ENCODE data around the gene VWA5B1.

VWA5B1 gene

DNA sequence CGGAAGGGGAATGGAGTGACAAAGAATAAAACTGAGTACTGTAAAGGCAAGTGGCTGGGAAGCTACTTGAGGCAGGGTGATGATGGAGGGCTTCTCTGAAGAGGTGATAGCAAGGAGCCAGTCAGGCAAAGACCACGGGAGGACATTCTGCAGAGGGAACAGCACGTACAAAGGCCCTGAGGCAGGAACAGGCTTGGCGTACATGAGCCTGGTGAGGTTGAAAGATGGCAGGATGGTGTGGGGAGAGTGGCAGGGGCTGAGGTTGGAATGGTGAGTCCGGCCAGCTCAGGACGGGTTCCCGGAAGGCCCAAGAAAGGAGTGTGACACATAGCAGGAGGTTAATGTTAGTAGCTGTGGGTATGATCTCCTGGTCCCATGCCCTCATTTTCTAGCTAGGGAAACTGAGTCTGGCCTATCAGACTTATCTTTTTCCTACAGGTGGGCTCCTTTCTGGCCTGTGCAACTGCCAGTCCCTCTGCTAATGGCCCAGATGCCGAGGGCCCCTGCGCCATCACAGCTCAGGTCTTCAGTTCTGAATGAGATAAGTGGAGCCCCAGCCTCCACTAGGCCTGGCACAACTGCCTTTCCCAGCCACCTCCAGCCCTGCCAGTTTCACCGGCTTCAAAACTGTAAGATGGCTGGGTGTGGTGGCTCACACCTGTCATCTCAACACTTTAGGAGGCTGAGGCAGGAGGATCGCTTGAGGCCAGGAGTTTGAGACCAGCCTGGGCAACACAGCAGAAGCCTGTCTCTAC, 87.0 kb downstream of the VWA5B1 start:
- no peak for DNase-seq (ENCODE audit: low spot score)
- in situ Hi-C loops (cut with MboI; ENCODE audit: low pct_unique_long_range_greater_than_20kb, low sequenced_read_pairs, unreplicated experiment) = no loop called here
- TF ChIP-seq, protein P1, sequence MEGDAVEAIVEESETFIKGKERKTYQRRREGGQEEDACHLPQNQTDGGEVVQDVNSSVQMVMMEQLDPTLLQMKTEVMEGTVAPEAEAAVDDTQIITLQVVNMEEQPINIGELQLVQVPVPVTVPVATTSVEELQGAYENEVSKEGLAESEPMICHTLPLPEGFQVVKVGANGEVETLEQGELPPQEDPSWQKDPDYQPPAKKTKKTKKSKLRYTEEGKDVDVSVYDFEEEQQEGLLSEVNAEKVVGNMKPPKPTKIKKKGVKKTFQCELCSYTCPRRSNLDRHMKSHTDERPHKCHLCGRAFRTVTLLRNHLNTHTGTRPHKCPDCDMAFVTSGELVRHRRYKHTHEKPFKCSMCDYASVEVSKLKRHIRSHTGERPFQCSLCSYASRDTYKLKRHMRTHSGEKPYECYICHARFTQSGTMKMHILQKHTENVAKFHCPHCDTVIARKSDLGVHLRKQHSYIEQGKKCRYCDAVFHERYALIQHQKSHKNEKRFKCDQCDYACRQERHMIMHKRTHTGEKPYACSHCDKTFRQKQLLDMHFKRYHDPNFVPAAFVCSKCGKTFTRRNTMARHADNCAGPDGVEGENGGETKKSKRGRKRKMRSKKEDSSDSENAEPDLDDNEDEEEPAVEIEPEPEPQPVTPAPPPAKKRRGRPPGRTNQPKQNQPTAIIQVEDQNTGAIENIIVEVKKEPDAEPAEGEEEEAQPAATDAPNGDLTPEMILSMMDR (IDR thresholded peaks at IDR 0.05; ENCODE audit: extremely low read depth, insufficient read depth, missing control alignments) = no peak

DNA sequence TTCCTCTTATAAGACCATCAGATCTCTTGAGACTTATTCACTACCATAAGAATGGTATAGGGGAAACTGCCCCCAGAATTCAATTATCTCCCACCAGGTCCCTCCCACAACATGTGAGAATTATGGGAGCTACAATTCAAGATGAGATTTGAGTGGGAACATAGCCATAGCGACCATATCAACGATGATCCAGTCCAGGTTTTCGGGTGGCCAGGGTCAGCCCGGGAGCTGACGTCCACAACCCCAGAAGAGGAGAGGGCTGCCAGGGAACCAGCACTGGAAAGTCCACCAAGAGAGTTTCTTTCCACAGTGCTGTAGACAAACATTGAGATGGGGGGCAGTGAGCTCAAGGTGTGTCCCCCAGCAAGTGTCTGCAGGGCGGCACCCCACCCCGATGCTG, 88.4 kb downstream of the VWA5B1 start:
- DNase-seq (ENCODE audit: low spot score) = no peak
- TF ChIP-seq, protein P1 (IDR thresholded peaks at IDR 0.05; ENCODE audit: extremely low read depth, insufficient read depth, missing control alignments) = no peak
- in situ Hi-C loops (cut with MboI; ENCODE audit: low pct_unique_long_range_greater_than_20kb, low sequenced_read_pairs, unreplicated experiment) = no loop called here

DNA sequence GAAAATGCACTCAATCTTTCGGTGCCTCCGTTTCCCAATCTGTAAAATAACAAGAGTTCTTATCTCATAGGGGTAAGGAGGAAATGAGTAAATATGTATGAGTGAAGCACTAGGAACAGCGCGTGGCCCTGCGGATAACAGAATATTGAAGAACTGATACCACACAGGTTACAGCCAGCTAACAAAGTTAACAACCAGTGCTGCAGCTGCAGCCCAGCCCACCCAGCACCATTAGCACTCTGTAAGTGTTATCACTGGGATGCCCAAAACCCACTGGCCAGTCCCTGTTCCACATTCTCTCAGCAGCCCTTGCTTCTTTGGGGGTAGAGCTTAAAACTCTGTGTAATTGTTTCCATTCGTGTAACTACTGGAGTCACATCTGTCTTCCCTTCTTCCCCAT, 89.5 kb downstream of the VWA5B1 start:
- TF ChIP-seq, protein P1 (IDR thresholded peaks at IDR 0.05; ENCODE audit: extremely low read depth, insufficient read depth, missing control alignments) = no peak
- in situ Hi-C loops (cut with MboI; ENCODE audit: low pct_unique_long_range_greater_than_20kb, low sequenced_read_pairs, unreplicated experiment) = no loop called here
- DNase-seq (ENCODE audit: low spot score) = no peak

DNA sequence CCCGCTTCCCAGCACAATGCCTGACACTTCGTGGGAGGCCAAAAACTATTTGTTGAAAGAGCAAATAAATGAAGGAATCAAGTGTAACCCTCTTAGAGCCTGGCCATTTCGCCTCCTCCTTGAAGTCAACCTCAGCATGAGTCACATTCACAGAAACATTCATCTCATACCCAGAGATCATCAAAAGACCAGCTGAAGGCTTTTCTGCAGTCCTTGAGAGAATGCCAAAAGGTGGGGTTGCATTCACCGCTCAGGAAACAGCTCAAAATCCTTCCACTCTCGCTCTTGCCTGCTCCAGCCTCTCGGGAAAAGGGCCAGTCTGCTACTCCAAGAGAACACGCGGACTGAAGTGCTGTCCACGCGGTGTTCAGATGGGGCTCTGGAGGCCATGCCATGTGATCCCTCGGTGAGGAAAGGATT, 90.0 kb downstream of the VWA5B1 start:
- TF ChIP-seq, protein P1 (IDR thresholded peaks at IDR 0.05; ENCODE audit: extremely low read depth, insufficient read depth, missing control alignments) = no peak
- in situ Hi-C loops (cut with MboI; ENCODE audit: low pct_unique_long_range_greater_than_20kb, low sequenced_read_pairs, unreplicated experiment) = no loop called here

DNA sequence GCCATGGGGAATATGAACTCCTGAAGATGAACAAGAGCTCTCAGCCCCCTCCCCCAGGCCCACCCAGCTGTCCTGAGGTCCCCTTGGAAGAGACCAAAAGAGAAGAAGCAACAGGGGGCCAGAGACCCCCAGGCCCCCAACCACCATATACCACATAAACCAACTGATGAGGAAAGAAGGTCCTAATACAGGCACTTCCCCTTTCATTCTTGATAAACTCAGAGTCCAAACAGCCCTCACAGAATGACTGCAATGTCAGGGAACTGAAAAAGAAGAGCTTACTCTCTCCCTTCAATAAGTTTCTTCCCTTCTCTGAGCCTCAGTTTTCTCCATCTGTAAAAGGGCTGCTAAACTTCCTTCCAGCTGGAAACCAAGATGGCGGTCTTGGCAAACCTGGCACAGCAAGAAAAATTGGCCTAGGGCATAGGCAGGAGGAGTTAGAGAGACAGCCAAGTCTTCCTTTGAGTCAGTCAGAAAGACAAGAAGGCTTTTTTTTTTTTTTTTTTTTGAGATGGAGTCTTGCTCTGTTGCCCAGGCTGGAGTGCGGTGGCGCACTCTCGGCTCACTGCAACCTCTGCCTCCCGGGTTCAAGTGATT, 90.5 kb downstream of the VWA5B1 start:
- TF ChIP-seq, protein P1 (IDR thresholded peaks at IDR 0.05; ENCODE audit: extremely low read depth, insufficient read depth, missing control alignments) = no peak
- in situ Hi-C loops (cut with MboI; ENCODE audit: low pct_unique_long_range_greater_than_20kb, low sequenced_read_pairs, unreplicated experiment) = no loop called here
- no peak for DNase-seq (ENCODE audit: low spot score)

More for the DNA sequence above, 90.0 kb downstream of the VWA5B1 start:
- DNase-seq (ENCODE audit: low spot score) = no peak

DNA sequence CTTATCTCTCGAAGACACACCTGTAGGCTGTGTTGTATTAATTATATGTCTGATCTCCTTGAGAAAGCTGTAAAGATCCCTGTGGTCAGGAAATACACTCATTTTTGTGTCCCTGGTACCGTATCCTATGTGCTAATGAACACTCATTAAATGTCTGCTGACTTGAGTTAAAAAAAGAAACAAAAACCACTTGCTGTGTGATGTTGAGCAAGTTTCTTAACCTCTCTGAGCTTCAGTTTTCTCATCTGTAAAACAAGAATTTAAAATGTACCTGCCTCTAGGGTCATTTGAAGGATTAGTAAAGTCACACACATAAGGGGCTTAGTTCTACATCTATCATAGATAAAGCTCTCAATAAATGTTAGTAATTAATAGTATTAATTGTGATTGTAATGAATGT, 91.3 kb downstream of the VWA5B1 start:
- in situ Hi-C loops (cut with MboI; ENCODE audit: low pct_unique_long_range_greater_than_20kb, low sequenced_read_pairs, unreplicated experiment) = no loop called here
- TF ChIP-seq, protein P1 (IDR thresholded peaks at IDR 0.05; ENCODE audit: extremely low read depth, insufficient read depth, missing control alignments) = no peak
- DNase-seq (ENCODE audit: low spot score) = no peak
